ENCODE measurements around the gene RNGTT.

- TF ChIP-seq CTCF (tag by site-specific recombination; IDR thresholded peaks at IDR 0.05) (no peak), ZNF362 (tag by site-specific recombination; IDR thresholded peaks at IDR 0.05) (no peak), ZNF280C (tag by site-specific recombination; IDR thresholded peaks at IDR 0.05) (no peak), PRDM10 (tag by site-specific recombination; IDR thresholded peaks at IDR 0.05) (no peak), ZNF514 (tag by site-specific recombination; IDR thresholded peaks at IDR 0.05) (no peak), ZNF585B (tag by site-specific recombination; IDR thresholded peaks at IDR 0.05) (no peak), ZNF121 (tag by site-specific recombination; IDR thresholded peaks at IDR 0.05) (no peak), ZNF704 (tag by site-specific recombination; IDR thresholded peaks at IDR 0.05) (no peak)
Measured at GRCh38 chr6:88856566-88856965, 106.9 kb downstream of the RNGTT start.

All from HEK293 (cell line).